GM19193 (cell line): ENCODE results near the gene HAUS7.
A peak's percentile ranks its signal among the peaks of the same experiment; 100 is the strongest.

Experiments
- POLR2A ChIP-seq: IDR thresholded peaks from 4 replicates; pipeline ENCODE4 v1.6.1; 2011; ENCODE audit not compliant: insufficient read depth, insufficient read length; ENCODE audit errors: extremely low read depth

HAUS7 gene

DNA sequence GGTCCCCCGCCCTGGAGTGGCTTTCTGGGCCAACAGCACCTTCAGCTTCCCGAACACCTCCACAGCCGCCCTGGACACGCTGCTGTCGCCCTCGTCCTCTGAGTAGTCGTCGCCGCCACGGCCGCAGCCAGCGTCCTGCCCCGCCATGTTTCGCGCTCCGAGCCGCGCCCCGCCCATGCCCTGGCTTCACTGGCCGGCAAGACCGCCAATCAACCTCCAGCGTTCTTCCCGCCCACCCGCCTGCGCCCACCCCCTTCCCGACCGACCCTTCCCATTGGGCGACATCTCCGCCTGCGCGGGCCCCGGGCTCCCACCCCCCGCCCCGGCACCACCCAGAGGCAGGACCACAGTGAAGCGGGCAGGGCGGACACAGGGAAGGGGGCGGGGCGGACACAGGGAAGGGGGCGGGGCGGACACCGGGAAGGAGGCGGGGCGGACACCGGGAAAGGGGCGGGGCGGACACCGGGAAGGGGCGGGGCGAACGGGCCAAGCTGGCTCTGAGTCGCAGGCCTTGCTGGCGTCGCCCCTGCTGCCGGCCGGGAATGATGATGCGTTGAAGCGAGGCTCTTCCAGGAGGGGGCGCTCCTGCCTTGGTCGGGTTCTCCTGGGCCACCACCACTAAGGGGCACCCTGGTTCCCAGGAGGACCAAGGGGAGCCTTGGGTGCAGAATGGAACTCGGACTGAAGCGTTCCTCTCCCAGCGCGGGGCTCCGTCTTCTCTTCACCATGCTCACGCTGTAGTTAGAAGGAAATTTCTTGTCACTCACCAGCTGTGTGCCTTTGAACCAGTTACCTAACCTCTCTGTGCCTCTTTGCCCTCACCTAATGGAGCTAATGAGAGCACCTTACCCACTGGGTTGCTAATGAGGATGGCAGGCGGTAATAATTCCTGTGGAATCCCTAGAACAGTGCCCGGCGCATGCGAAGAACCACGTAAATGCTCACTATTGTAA is at the start of gene HAUS7:
HAUS7 (minus strand) TSS at position 166 of the 953 bp plus-strand sequence; CDS start at position 147, 19 bp downstream.
- peak; percentile 23 for TF ChIP-seq POLR2A

DNA sequence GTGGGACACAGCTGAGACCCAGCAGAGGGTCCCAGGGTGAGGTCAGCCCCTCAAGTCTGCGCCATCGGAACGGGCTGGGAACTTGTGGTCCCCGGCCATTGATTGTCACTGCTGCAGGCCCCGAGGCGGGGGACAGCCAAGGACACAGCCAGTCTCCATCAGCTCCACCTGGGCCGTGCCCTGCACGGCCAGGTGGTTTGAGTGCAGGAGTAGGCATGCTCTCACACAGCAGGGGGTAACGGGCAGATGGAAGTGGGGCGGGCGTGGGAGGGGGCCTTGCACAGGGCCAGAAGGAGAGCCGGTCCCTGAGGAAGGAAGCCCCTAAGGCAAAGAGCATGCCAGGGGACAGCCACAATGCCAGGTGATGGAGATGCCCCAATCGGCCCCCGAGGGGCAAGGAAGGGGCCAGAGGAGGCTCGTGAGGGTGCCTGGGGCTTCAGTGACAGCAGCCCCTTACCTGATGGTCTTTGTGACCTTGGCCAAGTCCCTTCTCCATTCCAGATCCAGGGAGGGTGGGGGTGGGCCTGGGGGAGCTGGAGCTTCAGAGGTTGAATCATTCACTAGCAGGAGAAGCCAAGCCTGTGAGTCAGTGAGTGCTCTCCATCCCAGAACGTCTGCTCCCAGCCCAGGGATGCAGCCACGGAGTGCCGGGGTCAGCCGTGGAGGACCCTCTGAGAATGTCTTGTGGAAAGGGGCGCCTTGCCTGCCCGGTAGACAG is 49.4 kb upstream of the HAUS7 start:
- TF ChIP-seq POLR2A, result no peak

GRCh38 chrX:153517946-153518834 is 47.8 kb upstream of the HAUS7 start:
- TF ChIP-seq POLR2A, result no peak

- no peak for TF ChIP-seq POLR2A
Observed at GRCh38 chrX:153517423-153517822, 47.0 kb upstream of the HAUS7 start, which contains the start of gene ATP2B3. TSS of gene ATP2B3 (plus strand) at chrX:153517642. CDS start at chrX:153536248, 18,606 bp downstream.

GRCh38 chrX:153516073-153516472 is 45.7 kb upstream of the HAUS7 start:
- TF ChIP-seq POLR2A, result no peak

GRCh38 chrX:153515435-153515834 is 45.1 kb upstream of the HAUS7 start:
- no peak for TF ChIP-seq POLR2A

DNA sequence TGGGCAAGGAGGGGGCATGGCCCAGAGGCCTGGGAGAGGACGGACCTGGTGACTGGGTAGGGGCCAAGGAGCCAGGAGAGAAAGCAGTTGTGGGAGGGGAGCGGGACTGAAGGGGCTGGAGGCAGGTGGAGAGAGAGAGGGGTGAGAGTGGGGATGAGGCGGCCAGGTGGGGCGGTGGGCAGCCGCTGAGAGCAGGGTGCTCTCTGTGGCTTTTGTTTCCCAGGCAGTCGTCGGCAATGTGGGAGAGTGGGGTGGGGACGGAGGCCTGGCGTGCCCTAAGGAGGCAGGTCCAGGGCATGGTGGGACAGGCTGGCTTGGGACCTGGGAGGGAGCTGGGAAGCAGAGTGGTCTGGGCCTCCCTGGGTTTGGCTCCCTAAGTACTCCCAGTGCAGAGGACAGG is 43.9 kb upstream of the HAUS7 start:
- TF ChIP-seq POLR2A, result no peak

- TF ChIP-seq POLR2A, result no peak
Observed at GRCh38 chrX:153513265-153513664, 42.9 kb upstream of the HAUS7 start.

GRCh38 chrX:153512501-153512893 is 42.1 kb upstream of the HAUS7 start:
- no peak for TF ChIP-seq POLR2A

- TF ChIP-seq POLR2A, result no peak
Observed at GRCh38 chrX:153511784-153512500, 41.6 kb upstream of the HAUS7 start.

GRCh38 chrX:153510383-153510782 is 40.0 kb upstream of the HAUS7 start:
- TF ChIP-seq POLR2A, result no peak

DNA sequence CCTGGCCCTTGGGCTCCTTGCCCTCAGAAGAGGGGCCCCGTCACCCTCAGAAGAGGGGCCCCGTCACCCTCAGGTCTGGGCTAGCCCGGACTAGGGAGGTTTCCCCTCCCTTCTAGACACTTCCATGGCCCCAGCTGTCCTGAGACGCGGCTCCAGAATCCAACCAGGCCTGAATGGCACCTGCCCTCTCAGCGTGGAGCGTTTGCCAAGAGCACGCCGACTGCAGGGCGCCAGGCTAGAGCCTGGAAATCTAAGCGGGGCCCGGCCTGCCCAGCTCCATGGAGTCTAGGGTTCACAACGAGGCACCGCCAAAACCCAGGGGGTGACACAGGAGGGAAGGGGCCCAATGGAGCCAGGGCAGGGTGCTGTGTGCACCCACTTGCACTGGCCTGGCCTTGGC is 39.2 kb upstream of the HAUS7 start:
- no peak for TF ChIP-seq POLR2A

DNA sequence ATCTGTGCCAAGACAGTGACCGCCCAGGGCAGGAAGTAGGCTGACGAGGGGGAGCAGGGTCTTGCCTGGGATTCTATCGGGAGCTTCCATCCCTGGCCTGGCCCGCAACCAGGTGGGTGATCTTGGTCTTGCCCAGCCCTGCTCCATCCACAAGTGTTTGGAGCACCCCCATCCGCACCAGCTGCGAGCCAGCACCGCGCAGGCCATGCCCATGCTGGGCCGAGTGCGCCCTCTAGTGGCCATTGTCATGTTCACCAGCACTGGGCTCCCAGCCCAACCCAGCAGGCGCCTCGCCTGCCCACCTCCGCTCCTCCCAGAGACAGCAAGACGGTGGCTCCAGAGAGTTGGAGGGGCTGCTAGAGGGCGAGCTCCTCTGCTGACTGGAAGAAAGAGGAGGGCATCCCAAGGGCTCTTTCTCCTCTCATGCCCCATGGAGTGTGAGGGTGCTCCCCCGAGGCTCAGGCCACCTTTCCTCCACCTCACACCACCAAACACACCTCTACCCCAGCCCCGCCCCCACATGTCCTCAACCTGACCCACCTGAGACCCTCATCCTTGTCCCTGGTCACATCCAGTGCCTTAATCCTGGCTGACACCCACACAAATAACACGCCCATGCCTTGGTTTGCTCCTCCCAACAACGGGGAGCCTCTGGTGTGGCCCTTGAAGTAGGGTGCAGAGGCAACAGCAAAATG is 37.3 kb upstream of the HAUS7 start:
- TF ChIP-seq POLR2A, result no peak
